WI38 (cell line): ENCODE measurements around the gene RNF212.

Source experiments
- H3K4me3 ChIP-seq: 2 replicates; pipeline ENCODE4 v1.5.1; 2011; ENCODE audit warnings: low read depth, mild to moderate bottlenecking, control low read depth, low read length
- TF ChIP-seq, protein P1 (sequence below): IDR thresholded peaks from 2 replicates; pipeline ENCODE4 v1.5.1; 2012; ENCODE audit warnings: low read depth, mild to moderate bottlenecking, control low read depth, low read length

Gene RNF212

DNA sequence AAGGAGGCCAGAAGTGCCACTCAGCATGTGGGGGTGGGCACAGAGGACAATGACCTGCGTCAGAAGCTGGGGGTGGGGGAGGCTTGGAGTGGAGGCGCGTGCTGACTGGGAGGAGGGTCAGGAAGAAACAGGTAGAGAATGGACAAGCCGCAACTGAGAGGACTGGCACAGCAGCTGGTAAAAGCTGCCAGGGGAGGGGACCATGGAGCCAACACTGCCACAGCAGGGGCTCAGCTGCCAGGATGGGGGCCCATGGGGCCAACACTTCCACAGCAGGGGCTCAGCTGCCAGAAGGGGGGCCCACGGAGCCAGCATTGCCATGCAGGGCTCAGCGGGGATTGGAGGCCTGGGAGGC, 19.1 kb downstream of the RNF212 start:
- no peak overlapping the region for H3K4me3 ChIP-seq
- TF ChIP-seq, protein P1, sequence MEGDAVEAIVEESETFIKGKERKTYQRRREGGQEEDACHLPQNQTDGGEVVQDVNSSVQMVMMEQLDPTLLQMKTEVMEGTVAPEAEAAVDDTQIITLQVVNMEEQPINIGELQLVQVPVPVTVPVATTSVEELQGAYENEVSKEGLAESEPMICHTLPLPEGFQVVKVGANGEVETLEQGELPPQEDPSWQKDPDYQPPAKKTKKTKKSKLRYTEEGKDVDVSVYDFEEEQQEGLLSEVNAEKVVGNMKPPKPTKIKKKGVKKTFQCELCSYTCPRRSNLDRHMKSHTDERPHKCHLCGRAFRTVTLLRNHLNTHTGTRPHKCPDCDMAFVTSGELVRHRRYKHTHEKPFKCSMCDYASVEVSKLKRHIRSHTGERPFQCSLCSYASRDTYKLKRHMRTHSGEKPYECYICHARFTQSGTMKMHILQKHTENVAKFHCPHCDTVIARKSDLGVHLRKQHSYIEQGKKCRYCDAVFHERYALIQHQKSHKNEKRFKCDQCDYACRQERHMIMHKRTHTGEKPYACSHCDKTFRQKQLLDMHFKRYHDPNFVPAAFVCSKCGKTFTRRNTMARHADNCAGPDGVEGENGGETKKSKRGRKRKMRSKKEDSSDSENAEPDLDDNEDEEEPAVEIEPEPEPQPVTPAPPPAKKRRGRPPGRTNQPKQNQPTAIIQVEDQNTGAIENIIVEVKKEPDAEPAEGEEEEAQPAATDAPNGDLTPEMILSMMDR, result no peak

DNA sequence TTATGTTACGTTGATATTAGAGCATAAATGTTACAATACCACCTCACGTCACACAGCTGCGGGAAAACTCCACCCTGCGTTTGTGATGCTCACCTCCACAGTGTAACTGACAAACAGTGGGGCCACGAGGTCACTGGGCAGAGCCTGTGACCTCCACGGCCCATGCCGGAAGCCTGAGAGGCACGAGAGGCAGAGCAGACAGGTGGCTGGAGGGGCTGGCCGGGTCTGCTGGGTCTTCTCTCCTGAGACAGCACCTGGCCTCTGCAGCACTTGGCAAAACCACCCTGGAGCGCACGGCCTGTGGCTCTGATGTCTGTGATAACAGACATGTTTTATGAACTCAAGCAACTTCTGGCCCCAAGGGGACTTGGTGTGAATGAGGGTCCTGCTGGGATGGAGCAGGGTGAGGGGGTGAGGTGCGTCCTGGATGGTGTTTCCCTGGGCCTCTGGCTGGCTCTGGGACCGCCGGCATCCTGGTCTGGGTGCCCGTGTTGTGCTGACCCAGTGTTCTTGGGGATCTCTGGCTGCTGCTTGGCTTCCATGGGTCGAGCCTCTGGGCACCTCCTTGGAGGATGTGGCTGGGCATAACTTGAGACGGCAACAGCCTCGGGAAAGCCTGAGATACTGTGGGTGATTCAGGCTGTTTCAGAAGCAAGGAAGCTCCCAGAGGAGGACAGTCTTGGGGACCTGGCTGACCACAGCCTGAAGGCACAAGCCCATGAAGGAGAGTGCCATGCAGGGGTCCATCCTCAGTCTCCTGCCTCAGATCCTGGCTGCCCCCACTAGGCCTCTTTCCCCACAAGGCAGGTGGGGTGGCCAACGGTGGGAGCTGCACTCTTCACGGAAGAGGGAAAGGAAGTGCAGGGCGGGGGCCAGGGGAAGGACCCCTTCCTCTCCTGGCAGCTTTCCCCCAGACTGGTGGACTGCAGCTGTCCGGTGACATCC, 19.7 kb downstream of the RNF212 start:
- TF ChIP-seq, protein P1, result no peak
- H3K4me3 ChIP-seq, result no peak overlapping the region

DNA sequence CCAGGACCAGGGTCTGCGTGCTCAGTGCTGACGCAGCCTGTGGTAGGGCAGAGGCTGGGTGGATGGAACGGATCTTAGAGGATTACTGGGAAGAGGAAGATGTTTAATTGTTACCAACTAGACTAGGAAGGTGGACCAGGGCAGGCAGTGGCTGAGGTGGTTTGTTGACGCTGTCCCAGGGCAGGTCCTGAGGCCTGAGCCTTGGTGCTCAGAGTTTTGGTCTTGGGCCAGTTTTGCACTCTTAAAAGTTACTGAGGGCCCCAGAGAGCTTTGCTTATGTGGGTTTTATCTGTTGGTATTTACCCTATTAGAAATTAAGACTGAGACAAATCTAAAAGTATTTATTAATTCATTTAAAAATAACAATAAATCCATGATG, 20.4 kb downstream of the RNF212 start:
- TF ChIP-seq, protein P1, result no peak
- H3K4me3 ChIP-seq, result no peak overlapping the region

DNA sequence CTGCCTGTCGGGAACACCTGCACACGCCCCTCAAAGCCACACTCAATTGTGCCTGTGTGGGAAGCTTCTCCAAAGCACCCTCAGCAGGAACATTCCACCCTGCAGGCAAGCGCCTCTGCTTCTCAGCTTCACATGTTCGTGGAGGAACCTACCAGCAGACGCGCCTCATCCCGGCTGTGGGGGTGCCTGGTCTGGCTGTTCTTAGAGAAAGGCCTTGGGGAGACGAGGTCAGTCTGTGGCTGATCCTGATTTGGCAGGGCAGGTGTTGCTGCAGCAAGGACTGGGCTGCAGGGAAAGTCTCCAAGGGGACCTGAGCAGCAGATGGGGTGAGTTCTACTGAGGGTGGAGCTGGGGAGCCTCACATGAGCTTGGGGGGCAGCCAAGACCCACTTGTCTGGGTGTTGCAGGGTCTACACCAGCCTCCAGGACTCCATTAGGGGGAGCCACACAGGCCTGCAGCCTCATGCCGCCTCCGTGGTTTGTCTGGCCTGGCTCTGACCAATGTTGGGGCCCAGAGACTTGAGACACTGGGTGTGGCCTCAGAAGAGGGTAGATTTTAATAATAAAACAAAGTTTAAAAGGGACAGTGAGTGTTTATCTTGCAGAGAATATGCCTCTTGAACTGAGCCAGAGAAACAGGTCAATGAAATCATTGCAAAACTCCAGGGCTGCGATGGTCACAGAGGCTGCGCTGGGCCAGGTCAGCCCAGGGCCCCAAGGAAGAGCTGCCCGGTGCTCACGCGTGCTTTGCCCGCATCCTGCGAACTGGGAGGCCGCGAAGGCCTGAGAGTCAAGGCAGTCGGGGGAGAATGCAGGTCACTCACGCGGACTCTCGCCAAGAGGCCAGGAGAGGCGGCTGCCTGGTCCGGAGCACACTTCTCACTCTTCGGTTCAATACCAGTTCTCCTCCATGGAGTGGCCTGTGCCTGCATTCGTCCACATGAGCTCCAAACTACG, 21.1 kb downstream of the RNF212 start:
- H3K4me3 ChIP-seq, result no peak overlapping the region
- TF ChIP-seq, protein P1, result no peak

DNA sequence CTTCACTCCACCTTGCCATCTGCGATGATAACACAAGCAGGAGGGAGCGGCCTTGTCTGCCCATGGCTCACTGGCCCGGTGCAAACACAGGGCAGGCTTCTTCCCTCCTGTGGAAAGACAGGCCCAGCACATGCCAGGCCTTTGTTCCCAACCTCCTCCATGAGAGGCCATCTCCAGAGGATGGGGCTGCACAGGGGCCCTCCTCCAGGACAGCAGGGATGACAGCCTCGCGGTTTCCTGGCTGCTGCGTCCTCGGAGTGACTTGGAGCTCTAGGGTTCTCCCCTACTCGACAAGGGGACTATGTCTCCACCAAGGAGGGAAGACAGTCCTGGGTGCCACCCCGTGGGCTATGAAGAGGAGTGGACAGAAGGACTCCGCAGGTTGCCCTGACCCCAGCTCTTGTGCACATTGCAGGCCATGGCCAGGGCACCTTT, 21.8 kb downstream of the RNF212 start:
- TF ChIP-seq, protein P1, result no peak

DNA sequence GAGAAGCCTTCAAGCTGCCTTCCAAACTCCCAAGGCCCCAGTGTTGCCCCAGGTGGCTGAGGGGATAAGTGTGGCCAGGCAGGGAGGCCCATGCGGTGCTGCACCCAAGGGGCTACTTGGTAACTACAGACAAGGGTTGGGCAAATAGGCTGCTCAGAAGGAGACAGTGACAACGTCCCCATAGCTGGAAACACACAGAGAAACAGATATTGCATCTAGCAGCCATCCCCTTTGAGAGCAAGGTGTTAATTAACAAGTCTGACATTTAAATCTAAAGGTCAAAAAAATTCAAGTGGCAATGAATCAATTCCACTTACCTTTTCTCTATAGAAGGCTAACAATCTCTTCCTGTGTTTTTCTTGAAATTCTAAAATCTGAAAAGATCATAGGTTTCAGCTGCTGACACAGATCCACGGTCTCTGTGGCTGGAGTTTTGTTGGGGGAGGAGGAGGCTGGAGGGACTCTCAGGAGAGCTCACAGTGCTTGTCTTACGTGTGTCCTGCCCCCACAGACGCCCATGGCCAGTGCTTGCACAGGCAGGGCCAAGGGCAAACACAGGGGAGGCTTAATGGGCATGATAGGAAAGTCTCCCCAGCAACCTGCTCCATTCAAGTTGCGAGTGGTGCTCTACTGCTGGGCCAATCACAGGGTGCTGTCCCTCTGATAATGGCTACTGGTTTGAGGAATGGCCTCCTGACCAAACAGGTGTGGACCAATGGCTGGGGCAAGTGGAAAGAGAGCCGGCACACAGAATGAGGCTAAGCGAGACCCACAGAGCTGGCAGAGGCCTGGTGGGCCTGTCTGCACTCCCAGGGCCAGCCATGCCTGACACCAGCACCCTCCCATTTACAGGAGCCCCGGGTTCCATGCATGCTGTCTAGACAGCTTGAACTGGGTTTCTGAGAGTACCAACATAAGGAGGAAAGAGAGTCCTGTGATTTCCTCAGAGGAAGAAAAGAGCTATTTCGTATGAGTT, 22.6 kb downstream of the RNF212 start:
- H3K4me3 ChIP-seq, result no peak overlapping the region
- TF ChIP-seq, protein P1, result no peak

More for the DNA sequence above, 21.8 kb downstream of the RNF212 start:
- H3K4me3 ChIP-seq, result no peak overlapping the region
